GDM1 (cell line): Measurements from ENCODE around the gene TNFRSF11A.

Experiments used
- DNase-seq: peaks from one replicate; lab custom pipeline; 2025; lab: John Stamatoyannopoulos, UW

TNFRSF11A gene

DNA sequence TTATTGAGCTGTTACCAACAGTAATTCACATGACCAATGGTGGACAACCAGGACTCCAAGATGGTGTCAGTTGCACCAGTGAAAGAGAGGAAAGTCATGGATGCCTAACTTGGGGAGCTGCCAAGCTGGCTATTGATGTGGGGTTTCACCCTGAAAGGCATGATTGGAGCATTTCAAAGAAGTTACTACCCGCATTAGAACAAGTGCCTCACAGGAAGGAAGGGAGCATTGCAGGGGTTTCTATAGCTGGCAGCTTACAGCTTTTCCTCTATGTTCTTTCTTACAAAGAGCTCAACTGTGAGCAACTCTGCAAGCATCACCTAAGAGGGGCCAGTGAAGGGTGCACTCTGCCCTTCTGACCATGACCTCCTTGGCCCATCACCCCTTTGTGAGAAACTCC is 93.1 kb downstream of the TNFRSF11A start:
- no peak for DNase-seq

DNA sequence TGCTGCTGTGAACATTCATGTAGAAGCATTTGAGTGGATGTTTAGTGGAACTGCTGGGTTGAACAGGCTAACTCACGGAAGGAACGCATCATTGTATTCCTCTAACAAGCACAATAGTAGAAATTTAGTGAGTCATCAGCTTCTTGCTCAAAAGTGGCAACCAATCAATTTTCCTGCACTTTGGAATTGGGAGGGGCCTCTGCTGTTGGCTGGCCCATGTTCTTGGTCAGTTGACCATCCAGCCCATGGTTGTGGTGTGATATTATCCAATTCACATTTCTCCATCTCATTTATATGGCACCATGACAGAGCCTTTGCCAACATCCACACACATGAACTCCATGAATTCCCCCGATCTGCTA is 95.0 kb downstream of the TNFRSF11A start:
- no peak for DNase-seq

DNA sequence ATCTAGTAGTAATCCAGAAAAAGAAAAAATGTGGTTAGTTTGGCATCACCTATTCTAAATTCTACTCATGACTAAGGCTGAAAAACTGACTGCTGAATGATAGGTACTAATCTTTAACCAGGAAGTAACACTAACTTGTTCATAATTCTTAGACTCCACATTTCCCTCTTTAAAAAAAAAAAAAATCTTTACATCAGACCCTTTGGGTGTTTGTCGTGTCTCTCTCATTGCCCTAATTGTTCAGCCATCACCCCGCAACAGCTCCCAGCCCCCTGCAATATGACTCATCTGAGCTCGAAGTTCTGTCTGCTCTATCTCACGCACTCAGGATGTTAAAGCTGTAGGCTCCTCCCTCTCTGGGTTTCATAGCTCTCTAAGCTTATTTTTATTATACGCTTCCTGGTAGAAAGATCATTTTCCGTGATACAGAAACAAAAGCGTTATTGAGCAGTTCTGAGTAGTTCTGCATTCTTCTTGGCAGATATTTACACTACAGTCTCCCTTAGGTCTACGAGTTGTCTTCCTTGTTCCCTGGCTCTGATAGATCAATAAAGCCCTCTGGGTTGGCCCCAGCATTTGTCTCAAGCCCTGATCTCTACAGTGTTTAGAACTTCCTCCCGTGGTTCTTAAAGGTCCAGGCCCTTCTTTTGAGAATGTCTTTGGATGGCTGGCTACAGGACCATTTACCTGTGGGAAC is 95.6 kb downstream of the TNFRSF11A start:
- peak; percentile 34 for DNase-seq

DNA sequence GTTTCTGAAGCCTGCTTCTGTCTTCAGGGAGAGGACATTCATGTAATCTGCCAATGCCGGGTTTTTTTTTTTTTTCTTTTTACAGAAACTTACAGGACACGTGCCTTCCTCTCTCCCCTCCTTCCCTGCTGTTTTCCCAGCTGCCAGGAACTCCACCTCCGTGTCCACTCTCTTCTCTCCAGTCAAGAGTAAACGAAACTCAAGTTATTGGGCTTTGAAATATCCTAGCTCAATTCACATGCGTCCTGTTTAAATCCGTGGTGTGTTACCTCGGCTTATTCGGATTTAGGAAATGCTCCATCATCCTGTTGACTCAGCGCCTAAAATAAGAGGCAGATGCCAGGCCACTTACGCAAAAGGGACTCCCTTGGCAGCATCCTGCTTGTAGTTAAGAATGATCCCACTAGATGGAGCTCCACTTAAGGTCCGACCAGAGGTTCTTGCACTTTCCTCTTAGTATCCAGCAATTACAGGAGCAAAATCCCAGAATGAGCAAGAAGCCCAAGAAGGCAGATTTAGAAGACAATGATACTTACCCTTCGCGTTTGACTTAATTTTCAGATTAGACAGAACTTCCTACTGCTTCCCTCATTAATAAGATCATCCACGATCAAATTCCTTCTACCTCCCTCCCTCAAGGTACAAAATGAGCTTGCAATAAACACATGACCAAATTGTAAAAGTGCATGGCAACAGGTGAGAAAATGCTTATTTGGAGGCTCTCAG is 100.5 kb downstream of the TNFRSF11A start:
- DNase-seq: peak; percentile 83

DNA sequence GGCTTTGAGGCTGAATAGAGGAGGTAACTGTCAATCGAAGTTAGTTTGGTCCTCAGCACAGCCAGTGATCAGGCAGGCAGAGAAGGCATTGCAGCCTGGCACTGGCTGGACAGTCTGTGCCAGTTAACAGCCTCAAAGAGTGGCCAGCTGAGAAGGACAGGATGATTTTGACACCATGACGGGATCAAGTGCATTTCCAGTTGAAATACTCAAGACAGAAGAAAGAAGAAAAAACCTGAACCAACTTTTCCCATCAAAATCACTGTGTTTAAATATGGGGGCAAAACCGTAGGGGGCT is 101.0 kb downstream of the TNFRSF11A start:
- no peak for DNase-seq

DNA sequence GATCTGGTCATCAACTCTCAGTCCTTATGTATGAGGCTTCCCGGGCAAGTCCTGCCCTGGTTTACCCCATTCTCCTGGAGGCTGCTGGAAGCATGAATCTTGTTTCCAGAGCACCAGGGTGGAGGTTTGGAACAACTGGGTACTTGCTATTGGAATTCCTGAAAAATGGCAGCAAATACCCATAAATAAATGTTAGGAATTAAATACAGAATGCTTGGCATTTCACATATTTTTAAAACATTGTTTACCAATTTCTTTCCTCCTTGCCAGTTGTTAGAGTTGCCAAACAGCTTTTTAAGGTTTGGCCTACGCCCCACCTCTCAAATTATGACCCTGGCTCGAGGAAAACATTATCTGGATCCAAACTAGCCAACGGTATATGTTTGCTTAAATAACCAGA is 107.1 kb downstream of the TNFRSF11A start:
- DNase-seq: no peak

DNA sequence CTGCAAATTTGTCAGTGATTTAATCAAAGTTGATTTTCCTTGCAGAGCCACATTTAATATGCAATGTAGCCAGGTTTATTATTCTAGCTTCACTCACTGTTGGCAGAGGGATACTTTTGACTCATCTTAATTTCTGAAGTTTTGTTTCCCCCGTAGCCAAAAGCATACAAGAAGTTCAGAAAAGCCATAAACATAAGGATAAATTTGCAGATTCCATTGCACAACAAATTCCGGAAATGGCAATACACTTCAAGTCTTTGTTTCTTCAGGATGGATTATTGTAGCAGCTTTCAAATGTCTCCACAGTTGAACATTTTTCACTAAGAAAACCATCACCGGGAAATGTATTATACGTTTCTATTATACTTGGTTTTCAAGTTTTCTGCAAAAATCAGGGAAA is 109.7 kb downstream of the TNFRSF11A start:
- no peak for DNase-seq

DNA sequence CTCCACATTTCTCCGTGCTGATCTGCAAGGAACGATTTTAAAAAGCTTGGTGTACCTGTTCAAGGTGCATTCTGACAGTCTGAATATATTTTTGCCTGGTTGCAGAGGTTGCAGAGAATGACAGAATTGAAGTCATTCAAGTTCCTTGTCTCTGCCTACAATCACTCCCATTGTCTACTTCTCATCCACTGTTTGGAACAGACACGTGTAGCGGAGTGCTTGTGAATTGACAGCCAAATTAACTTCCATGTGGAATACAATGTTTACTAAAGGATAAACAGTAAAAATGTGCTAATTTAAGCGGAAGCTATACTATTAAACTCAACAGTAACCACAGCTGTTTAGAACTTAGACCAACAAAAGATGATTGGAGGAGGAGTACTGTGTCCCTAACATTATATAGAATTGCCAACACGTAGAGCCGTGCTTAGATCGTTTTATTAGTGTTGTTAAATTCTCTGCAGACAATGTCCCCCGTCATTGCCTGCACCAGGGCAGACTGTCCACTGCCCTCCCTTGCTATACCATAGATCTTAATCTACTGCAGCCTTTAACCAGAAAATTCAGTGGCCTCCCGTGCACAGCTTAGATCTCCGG is 110.4 kb downstream of the TNFRSF11A start:
- no peak for DNase-seq

DNA sequence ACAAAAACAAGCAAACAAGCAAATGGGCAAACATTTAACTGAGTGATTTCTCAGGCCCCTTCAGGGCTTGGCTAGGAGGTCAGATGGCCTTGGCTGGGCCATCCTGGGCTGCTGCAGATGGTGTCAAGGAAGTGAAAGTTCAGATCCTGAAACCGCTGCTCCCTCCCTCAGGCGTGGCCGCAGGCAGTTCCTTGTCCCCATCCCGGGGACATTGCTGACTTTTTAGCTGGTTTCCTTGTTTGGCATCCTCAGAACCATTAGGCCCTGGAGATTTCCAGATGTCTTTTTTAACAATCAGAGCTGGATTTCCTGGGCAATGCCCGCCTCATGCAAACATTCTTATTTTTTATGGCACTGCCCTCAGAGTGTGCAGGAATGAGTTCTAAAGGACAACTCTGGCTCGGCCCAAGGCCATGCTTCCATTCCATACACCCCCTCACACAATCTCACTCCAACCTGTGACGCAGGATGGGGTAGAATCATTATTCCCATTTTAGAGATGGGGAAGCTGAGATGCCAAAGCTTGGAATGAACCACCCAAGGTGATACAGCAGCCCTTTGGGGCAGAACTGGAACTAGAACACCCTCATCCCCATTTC is 111.6 kb downstream of the TNFRSF11A start:
- no peak for DNase-seq

DNA sequence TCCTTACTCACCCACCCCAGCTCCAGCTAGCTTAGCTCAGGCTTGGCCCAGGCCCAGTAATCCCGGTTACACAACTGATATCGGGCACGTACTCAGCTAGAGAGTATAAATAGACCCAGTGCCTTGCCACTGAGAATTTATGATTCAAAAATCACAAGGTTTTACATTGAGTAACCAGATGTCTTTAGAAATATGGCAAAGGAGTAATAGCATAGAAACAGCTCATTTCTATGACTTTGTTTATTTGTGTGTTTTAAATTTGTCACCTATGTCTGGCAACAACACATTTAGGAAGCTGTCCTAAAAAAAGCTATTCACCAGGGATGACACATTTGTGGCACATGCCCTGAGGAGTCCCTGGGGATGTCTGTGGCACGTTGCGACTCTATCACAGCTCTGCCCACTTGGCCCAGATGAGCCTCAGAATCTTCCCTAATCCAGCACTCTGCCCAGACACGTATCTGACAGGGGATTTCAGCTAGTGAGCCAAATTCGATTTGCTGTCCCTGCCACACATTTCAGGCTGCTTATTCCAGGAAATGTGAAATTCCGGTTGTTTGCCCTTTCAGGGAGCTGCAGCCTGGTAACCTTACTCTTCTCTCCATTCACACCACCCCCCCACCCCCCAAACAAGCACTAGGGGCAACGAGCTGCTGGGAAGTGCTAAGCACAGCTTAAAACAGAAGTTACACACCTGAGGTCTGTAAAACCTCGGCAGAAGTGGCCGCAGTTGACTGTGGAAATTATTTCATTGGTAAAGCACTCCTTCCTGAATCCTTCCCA is 112.3 kb downstream of the TNFRSF11A start:
- DNase-seq: no peak

DNA sequence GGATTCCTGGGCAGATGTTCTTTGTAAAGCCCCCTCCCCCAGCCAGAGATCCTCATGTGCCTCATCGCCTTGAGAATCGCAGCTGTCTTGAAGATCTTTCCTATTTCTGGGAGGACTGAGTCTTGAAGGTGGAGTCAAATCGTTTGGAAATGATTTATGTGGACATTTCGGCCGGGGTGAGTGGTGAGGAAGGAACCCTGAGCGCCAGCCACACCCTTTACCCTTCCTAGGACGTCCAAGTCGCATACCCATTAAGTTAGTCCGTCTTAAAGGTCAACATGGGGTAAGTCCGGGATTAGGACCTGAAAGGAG is 112.9 kb downstream of the TNFRSF11A start:
- no peak for DNase-seq

DNA sequence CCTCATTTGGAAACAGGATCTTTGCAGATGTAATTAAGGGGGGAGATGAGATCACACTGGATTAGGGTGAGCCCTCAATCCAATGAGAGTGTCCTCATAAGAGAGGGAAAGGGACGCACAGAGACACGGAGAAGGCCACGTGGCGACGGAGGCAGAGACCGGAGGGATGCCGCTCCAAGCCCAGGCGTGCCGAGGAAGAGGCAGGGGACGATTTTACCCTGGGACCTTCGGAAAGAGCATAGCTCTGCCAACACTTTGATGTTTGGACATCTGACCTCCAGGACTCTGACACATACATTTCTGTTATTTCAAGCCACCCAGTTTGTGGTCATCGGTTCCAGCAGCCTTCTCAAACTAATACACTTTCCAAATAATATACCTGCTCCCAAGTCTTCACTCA is 113.3 kb downstream of the TNFRSF11A start:
- DNase-seq: no peak

DNA sequence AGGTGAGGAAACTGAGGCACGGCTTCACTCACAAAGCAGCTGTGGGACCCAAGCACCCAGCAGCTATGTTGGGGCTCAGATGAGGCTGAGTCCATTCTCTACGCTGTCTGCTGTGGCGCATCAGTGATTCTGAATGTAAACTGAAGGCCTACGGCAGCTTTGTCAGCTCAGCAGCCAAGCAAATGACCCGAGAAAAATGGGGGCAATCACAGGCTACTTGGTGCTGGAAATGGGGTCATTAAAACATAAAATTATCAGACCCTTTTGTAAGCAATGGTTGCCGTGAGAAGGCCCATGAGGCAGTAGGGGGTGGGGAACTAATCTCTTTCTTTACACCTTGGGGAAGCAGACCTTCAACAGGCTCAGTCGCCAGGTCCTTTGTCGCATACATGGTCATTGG is 113.8 kb downstream of the TNFRSF11A start:
- DNase-seq: no peak
